Effector CD8-positive, alpha-beta T cell (primary cell): ENCODE measurements around the gene GRPEL2.
"Not testable (repeated sequence)": the region's sequence is repeated elsewhere in the genome, so short reads cannot be mapped to it uniquely, and the experiment has no call there.

ENCODE experiments used
- DNase-seq: peaks from one replicate; lab custom pipeline; 2025; lab: John Stamatoyannopoulos, UW

Gene GRPEL2

DNA sequence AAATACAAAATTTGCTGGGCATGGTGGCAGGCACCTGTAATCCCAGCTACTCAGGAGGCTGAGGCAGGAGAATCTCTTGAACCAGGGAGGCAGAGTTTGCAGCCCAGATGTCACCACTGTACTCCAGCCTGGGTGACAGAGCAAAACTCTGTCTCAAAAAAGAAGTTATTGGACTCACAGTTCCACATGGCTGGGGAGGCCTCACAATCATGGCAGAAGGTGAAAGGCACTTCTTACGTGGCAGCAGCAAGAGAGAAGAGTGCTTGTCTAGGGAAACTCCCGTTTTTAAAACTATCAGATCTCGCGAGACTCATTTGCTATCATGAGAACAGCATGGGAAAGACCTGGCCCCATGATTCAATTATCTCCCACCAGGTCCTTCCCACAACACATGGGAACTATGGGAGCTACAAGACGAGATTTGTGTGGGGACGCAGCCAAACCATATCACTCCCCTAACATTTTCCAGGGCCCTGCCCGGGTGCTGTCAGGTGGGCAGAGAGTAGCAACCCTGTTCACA lies 53.5 kb downstream of the GRPEL2 start:
- not testable (repeated sequence) for DNase-seq

DNA sequence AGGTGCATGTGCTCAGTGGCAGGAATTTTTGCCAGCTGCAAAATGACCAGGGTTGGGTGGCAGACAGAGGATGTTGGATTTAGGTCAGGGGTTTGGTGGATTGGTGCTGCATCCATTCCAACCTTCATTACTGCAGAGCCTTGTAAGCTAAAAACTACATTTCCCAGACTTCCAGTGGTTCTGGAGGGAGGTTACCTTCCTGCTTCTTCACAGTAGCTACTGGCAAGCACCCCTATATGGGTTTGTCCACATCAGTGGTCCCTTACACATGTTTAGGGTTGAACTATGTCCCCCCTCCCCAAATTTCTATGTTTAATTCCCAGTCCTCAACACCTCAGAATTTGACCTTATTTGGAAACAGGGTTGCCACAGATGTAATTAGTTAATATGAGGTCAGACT lies 54.5 kb downstream of the GRPEL2 start:
- no peak for DNase-seq

GRCh38 chr5:149400304-149400703 lies 55.0 kb downstream of the GRPEL2 start:
- DNase-seq: no peak

DNA sequence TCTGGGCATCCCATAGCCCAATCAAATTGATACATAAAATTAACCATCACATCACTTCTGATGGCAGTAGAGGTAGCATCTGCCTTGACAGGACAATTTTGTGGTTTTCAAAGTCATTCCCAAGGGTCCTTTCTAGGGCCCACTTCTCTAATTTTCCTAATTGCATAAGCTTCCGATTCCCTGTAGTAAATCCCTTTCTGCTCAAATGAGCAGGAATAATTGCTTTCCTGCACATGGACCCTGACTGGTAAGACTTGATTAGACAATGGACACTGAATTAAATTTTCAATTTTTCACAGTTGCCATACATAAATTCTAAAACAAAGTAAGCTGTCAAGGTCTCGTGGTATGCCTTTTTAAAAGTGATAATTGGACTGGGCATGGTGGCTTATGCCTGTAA lies 55.8 kb downstream of the GRPEL2 start:
- no peak for DNase-seq

DNA sequence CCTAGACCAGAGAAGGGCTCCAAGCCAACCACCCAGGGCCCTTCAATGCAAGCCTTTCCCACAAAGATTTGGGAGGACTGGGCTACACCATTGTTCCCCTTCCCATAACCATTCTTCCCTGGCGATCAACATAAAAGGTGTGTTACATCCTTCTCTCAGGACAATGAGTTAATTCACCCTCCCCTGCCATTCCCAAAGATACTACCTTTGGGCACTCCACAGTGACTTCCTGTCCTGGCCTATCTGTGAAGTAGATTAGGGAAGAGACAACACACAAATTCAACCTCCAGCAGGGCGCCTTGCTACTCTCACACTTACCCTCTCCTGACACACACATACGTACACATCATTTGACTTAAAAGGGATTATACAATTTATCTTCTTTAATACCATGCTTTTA lies 57.0 kb downstream of the GRPEL2 start:
- no peak for DNase-seq
